Endothelial cell of umbilical vein (primary cell): ENCODE results near the gene C1orf115.
A peak's percentile ranks its signal among the peaks of the same experiment; 100 is the strongest.

Source experiments
- FOS ChIP-seq: IDR thresholded peaks from 2 replicates; pipeline ENCODE4 v1.6.1; 2011; ENCODE audit warnings: mild to moderate bottlenecking, low read length, moderate library complexity, borderline replicate concordance; ENCODE audit not compliant: insufficient read depth
- MAX ChIP-seq: IDR thresholded peaks from 2 replicates; pipeline ENCODE4 v1.6.1; 2011; ENCODE audit not compliant: insufficient read depth, insufficient read length
- POLR2AphosphoS5 ChIP-seq: IDR thresholded peaks from 2 replicates; pipeline ENCODE4 v1.6.1; 2012; ENCODE audit warnings: low read depth, mild to moderate bottlenecking, control low read depth, low read length, moderate library complexity; ENCODE audit not compliant: insufficient read depth
- TF ChIP-seq, protein P1 (sequence below), 2 donors: IDR thresholded peaks; 1 replicate in 1 of 2; 2 replicates in 1 of 2; pipeline ENCODE4 v1.5.1; 2011; ENCODE audit warnings: low read length in 2 of 2, mild to moderate bottlenecking in 2 of 2, moderate library complexity in 2 of 2, control low read depth in 1 of 2, inconsistent platforms in 1 of 2, low read depth in 1 of 2; ENCODE audit not compliant: insufficient read depth in 1 of 2; ENCODE audit errors: extremely low read depth in 1 of 2

- TF ChIP-seq POLR2AphosphoS5 (no peak), FOS (peak; percentile 55), MAX (no peak)
- TF ChIP-seq, protein P1, sequence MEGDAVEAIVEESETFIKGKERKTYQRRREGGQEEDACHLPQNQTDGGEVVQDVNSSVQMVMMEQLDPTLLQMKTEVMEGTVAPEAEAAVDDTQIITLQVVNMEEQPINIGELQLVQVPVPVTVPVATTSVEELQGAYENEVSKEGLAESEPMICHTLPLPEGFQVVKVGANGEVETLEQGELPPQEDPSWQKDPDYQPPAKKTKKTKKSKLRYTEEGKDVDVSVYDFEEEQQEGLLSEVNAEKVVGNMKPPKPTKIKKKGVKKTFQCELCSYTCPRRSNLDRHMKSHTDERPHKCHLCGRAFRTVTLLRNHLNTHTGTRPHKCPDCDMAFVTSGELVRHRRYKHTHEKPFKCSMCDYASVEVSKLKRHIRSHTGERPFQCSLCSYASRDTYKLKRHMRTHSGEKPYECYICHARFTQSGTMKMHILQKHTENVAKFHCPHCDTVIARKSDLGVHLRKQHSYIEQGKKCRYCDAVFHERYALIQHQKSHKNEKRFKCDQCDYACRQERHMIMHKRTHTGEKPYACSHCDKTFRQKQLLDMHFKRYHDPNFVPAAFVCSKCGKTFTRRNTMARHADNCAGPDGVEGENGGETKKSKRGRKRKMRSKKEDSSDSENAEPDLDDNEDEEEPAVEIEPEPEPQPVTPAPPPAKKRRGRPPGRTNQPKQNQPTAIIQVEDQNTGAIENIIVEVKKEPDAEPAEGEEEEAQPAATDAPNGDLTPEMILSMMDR (IDR thresholded peaks at IDR 0.05; ENCODE audit: extremely low read depth in 1 of 2, insufficient read depth in 1 of 2, low read depth in 1 of 2, low read length in 2 of 2), result no peak
Measured at GRCh38 chr1:220734571-220735326, 44.6 kb downstream of the C1orf115 start.
